Embryonic facial prominence (tissue), 1 donor: ENCODE measurements around the gene PLCB1.

Experiments
- DNase-seq: peaks from one replicate; pipeline ENCODE4 v3.0.0-alpha.2; 2016; ENCODE audit errors: extremely low spot score

The PLCB1 gene

GRCh38 chr20:8880085-8880853 lies 748.2 kb downstream of the PLCB1 start:
- no peak for DNase-seq

GRCh38 chr20:8891039-8891438 lies 759.0 kb downstream of the PLCB1 start:
- DNase-seq = no peak

- no peak for DNase-seq
These were observed 763.4 kb downstream of the PLCB1 start for GRCh38 chr20:8895472-8895871.

GRCh38 chr20:8898823-8899222 lies 766.8 kb downstream of the PLCB1 start:
- DNase-seq = no peak

GRCh38 chr20:8901237-8902025 lies 769.4 kb downstream of the PLCB1 start:
- no peak for DNase-seq

- DNase-seq = no peak
These were observed 771.9 kb downstream of the PLCB1 start for GRCh38 chr20:8903655-8904605.

GRCh38 chr20:8909596-8909995 lies 777.5 kb downstream of the PLCB1 start:
- no peak for DNase-seq

- DNase-seq = no peak
These were observed 780.0 kb downstream of the PLCB1 start for GRCh38 chr20:8912096-8912495.

GRCh38 chr20:8912731-8913130 lies 780.7 kb downstream of the PLCB1 start:
- DNase-seq = no peak

GRCh38 chr20:8913456-8913855 lies 781.4 kb downstream of the PLCB1 start:
- no peak for DNase-seq

GRCh38 chr20:8914421-8914820 lies 782.4 kb downstream of the PLCB1 start:
- no peak for DNase-seq

GRCh38 chr20:8917084-8917483 lies 785.0 kb downstream of the PLCB1 start:
- DNase-seq = no peak

- no peak for DNase-seq
These were observed 786.1 kb downstream of the PLCB1 start for GRCh38 chr20:8918145-8918544.

- no peak for DNase-seq
These were observed 792.5 kb downstream of the PLCB1 start for GRCh38 chr20:8924539-8924938.

- no peak for DNase-seq
These were observed 798.7 kb downstream of the PLCB1 start for GRCh38 chr20:8930726-8931125.

GRCh38 chr20:8932192-8933165 lies 800.4 kb downstream of the PLCB1 start:
- DNase-seq = no peak

- no peak for DNase-seq
These were observed 801.3 kb downstream of the PLCB1 start for GRCh38 chr20:8933381-8933807.

GRCh38 chr20:8934362-8934761 lies 802.3 kb downstream of the PLCB1 start:
- DNase-seq = no peak
